ENCODE data around the gene PCNT. TPM values are rescaled to one million over a fixed set of nuclear protein-coding genes. Genes with fewer than 3 reads are reported as not detected.
"Not testable (repeated sequence)": the region's sequence is repeated elsewhere in the genome, so short reads cannot be mapped to it uniquely, and the experiment has no call there.

The PCNT gene
- total and polyA plus RNA-seq, 2 experiments from 2014 or later = 14.9 to 23.8 TPM

DNA sequence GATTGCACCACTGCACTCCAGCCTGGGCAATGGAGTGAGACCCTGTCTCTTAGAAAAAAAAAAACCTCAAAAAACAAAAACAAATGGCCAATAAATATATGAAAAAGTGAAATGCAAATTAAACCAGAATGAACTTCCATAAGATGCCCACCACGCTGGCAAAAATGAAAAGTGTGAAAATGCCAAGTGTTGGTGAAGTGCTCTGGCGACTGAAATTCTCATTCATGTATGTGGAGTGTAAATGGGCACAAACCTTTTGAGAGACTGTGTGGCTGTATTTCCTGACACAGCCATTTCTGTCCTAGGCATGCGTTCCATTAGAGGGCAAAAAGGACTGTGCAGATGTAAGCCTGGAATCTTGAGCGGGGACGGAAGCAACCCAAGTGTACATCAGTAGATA, 19.5 kb upstream of the PCNT start:
- WGBS, 2 experiments (ENCODE audit: low coverage in 1 of 2, low lambda C conversion rate in 2 of 2, missing lambda C conversion rate in 2 of 2) = 95 to 96% methylated on average over 5 of the region's 5 CpGs
- Histone ChIP-seq H3K36me3 (ENCODE audit: low read depth) (no peaks in the 10 kb centered on the region), H3K9ac (no peak overlapping the region), H3K4me3 (no peak overlapping the region), H3K9me3 (ENCODE audit: low read depth) (no peaks in the 10 kb centered on the region), H2AFZ (no peak overlapping the region), H3F3A (ENCODE audit: insufficient read depth) (peaks cover 8% of the 10 kb centered on the region), H3K4me1 (ENCODE audit: insufficient read depth) (0 out of 2 replicates have a peak, but pooled peaks cover 3% of the 10 kb centered on the region), H3K79me2 (ENCODE audit: insufficient read depth) (no peaks in the 10 kb centered on the region), H3K4me2 (ENCODE audit: unreplicated experiment) (no peak overlapping the region), H4K20me1 (ENCODE audit: insufficient read depth) (no peaks in the 10 kb centered on the region), H3K9me2 (ENCODE audit: insufficient read depth) (no peaks in the 10 kb centered on the region), H3K27me3 (replicated peaks; ENCODE audit: insufficient read depth) (no peaks in the 10 kb centered on the region), H3K27ac (no peak overlapping the region)
- TF ChIP-seq EZH2 (IDR thresholded peaks at IDR 0.05; ENCODE audit: insufficient read depth, poor library complexity, severe bottlenecking) (no peak), EZH2phosphoT487 (IDR thresholded peaks at IDR 0.05; ENCODE audit: insufficient read depth, low read depth) (no peak)
- DNase-seq = no peak
- in situ Hi-C loops (cut with MboI) = no loop called here

DNA sequence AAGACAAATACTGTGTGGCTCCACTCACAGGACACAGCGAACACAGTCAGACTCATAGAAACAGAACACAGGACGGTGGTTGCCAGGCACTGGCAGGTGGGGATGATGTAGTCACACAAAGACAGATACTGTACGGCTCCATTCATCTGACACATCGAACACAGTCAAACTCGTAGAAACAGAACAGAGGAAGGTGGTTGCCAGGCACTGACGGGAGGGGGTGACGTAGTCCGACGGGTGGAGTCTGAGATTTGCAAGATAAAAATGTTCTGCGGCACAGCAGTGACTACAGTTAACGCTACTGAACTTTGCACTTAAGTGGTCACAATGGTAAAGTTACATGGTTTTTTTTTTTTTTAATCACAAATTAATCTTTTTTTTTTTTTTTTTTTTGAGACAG, 19.0 kb upstream of the PCNT start:
- Histone ChIP-seq H2AFZ (no peak overlapping the region), H3K9me2 (ENCODE audit: insufficient read depth) (no peaks in the 10 kb centered on the region), H3K36me3 (ENCODE audit: low read depth) (no peaks in the 10 kb centered on the region), H4K20me1 (ENCODE audit: insufficient read depth) (no peaks in the 10 kb centered on the region), H3K9me3 (ENCODE audit: low read depth) (no peaks in the 10 kb centered on the region), H3K4me3 (no peak overlapping the region), H3K79me2 (ENCODE audit: insufficient read depth) (no peaks in the 10 kb centered on the region), H3F3A (ENCODE audit: insufficient read depth) (peaks cover 8% of the 10 kb centered on the region), H3K4me2 (ENCODE audit: unreplicated experiment) (no peak overlapping the region), H3K27ac (no peak overlapping the region), H3K4me1 (ENCODE audit: insufficient read depth) (0 out of 2 replicates have a peak, but pooled peaks cover 3% of the 10 kb centered on the region), H3K27me3 (replicated peaks; ENCODE audit: insufficient read depth) (no peaks in the 10 kb centered on the region), H3K9ac (no peak overlapping the region)
- in situ Hi-C loops (cut with MboI) = no loop called here
- 94 to 96% methylated on average over 11 of the region's 11 CpGs for WGBS, 2 experiments (ENCODE audit: low coverage in 1 of 2, low lambda C conversion rate in 2 of 2, missing lambda C conversion rate in 2 of 2)
- DNase-seq = no peak
- TF ChIP-seq EZH2phosphoT487 (IDR thresholded peaks at IDR 0.05; ENCODE audit: insufficient read depth, low read depth) (no peak), EZH2 (IDR thresholded peaks at IDR 0.05; ENCODE audit: insufficient read depth, poor library complexity, severe bottlenecking) (no peak)

DNA sequence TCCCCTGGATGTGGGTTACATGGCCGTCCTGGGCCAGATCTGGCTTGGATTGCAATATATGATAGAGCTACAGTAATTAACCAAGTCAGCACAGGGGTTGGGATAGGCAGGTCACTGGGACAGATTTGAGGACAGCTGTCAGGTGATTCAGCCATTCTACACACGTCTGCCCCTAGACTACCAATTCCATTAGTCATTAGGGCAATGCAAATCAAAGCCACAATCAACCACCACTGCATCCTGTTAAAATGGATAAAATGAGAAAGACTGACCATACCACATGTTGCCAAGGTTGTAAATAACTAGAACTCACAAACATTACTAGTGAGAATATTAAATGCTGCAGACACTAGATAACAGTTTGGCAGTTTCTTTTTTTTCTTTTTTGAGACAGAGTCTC, 16.3 kb upstream of the PCNT start:
- Histone ChIP-seq H3K9ac (no peak overlapping the region), H2AFZ (no peak overlapping the region), H3K9me2 (ENCODE audit: insufficient read depth) (no peaks in the 10 kb centered on the region), H3K4me3 (no peak overlapping the region), H3K4me1 (ENCODE audit: insufficient read depth) (0 out of 2 replicates have a peak, but pooled peaks cover 3% of the 10 kb centered on the region), H3K27me3 (replicated peaks; ENCODE audit: insufficient read depth) (no peaks in the 10 kb centered on the region), H4K20me1 (ENCODE audit: insufficient read depth) (no peaks in the 10 kb centered on the region), H3F3A (ENCODE audit: insufficient read depth) (peaks cover 8% of the 10 kb centered on the region), H3K9me3 (ENCODE audit: low read depth) (no peaks in the 10 kb centered on the region), H3K27ac (no peak overlapping the region), H3K36me3 (ENCODE audit: low read depth) (no peaks in the 10 kb centered on the region), H3K79me2 (ENCODE audit: insufficient read depth) (no peaks in the 10 kb centered on the region), H3K4me2 (ENCODE audit: unreplicated experiment) (no peak overlapping the region)
- in situ Hi-C loops (cut with MboI) = no loop called here
- 26 to 39% methylated on average over 2 of the region's 2 CpGs for WGBS, 2 experiments (ENCODE audit: low coverage in 1 of 2, low lambda C conversion rate in 2 of 2, missing lambda C conversion rate in 2 of 2)
- TF ChIP-seq EZH2phosphoT487 (IDR thresholded peaks at IDR 0.05; ENCODE audit: insufficient read depth, low read depth) (no peak), EZH2 (IDR thresholded peaks at IDR 0.05; ENCODE audit: insufficient read depth, poor library complexity, severe bottlenecking) (no peak)
- peak; percentile 62 for DNase-seq

DNA sequence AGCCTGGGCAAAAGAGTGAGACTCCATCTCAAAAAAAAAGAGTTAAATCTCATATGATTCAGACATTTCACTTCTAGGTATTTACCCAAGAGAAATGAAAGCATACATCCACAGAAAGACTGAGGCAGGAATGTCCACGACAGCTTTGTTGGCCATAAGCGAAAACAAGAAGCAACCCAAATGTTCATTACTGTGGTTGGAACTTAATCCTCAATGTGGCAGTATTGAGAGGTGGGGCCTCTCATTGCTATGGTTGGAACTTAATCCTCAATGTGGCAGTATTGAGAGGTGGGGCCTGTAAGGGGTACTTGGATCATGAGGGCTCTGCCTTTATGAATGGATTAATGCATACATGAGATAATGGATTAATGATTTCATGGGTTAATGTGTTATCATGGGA, 15.5 kb upstream of the PCNT start:
- peaks cover 8% of the 10 kb centered on the region for H3F3A ChIP-seq (ENCODE audit: insufficient read depth)
- H3K27ac ChIP-seq = no peak overlapping the region
- H3K9me2 ChIP-seq (ENCODE audit: insufficient read depth) = no peaks in the 10 kb centered on the region
- no peak overlapping the region for H2AFZ ChIP-seq
- H3K9ac ChIP-seq = no peak overlapping the region
- no peaks in the 10 kb centered on the region for H4K20me1 ChIP-seq (ENCODE audit: insufficient read depth)
- 97 to 100% methylated on average over 2 of the region's 2 CpGs for WGBS, 2 experiments (ENCODE audit: low coverage in 1 of 2, low lambda C conversion rate in 2 of 2, missing lambda C conversion rate in 2 of 2)
- in situ Hi-C loops (cut with MboI) = no loop called here
- H3K79me2 ChIP-seq (ENCODE audit: insufficient read depth) = no peaks in the 10 kb centered on the region
- H3K4me3 ChIP-seq = no peak overlapping the region
- no peak overlapping the region for H3K4me2 ChIP-seq (ENCODE audit: unreplicated experiment)
- H3K27me3 ChIP-seq (replicated peaks; ENCODE audit: insufficient read depth) = no peaks in the 10 kb centered on the region
- no peak for DNase-seq
- TF ChIP-seq EZH2phosphoT487 (IDR thresholded peaks at IDR 0.05; ENCODE audit: insufficient read depth, low read depth) (no peak), EZH2 (IDR thresholded peaks at IDR 0.05; ENCODE audit: insufficient read depth, poor library complexity, severe bottlenecking) (no peak)
- no peaks in the 10 kb centered on the region for H3K36me3 ChIP-seq (ENCODE audit: low read depth)
- H3K9me3 ChIP-seq (ENCODE audit: low read depth) = no peaks in the 10 kb centered on the region
- H3K4me1 ChIP-seq (ENCODE audit: insufficient read depth) = 0 out of 2 replicates have a peak, but pooled peaks cover 3% of the 10 kb centered on the region

DNA sequence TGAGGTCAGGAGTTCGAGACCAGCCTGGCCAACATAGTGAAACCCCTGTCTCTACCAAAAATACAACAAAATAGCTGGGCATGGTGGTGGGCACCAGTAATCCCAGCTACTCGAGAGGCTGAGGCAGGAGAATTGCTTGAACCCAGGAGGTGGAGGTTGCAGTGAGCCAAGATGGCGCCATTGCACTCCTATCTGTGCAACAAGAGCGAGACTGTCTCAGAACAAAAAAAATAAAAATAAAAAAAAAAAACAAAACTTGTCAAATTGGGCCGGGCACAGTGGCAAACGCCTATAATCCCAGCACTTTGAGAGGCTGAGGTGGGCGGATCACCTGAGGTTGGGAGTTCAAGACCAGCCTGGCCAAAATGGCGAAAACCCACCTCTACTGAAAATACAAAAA, 13.7 kb upstream of the PCNT start:
- in situ Hi-C loops (cut with MboI); DNase-seq; H3K4me1 ChIP-seq (ENCODE audit: insufficient read depth); H3K4me2 ChIP-seq (ENCODE audit: unreplicated experiment); H4K20me1 ChIP-seq (ENCODE audit: insufficient read depth); H3K9ac ChIP-seq; H3K9me2 ChIP-seq (ENCODE audit: insufficient read depth); H3F3A ChIP-seq (ENCODE audit: insufficient read depth); H3K4me3 ChIP-seq; H2AFZ ChIP-seq; H3K27ac ChIP-seq; H3K79me2 ChIP-seq (ENCODE audit: insufficient read depth); H3K9me3 ChIP-seq (ENCODE audit: low read depth); H3K27me3 ChIP-seq (replicated peaks; ENCODE audit: insufficient read depth); H3K36me3 ChIP-seq (ENCODE audit: low read depth): not testable (repeated sequence)
- WGBS, 2 experiments (ENCODE audit: low coverage in 1 of 2, low lambda C conversion rate in 2 of 2, missing lambda C conversion rate in 2 of 2) = 97 to 98% methylated on average over 8 of the region's 8 CpGs

Data from GM23248 (cell line).